HEK293 (cell line): ENCODE measurements around the gene YWHAG.

Experiments
- SETDB1 ChIP-seq: IDR thresholded peaks from one replicate; pipeline ENCODE4 v1.6.1; 2017; ENCODE audit warnings: mild to moderate bottlenecking, low read length, moderate library complexity, mixed read lengths; ENCODE audit not compliant: insufficient read length
- ZNF138 ChIP-seq: fragments of 450-650 bp; formaldehyde crosslinking; IDR thresholded peaks from 2 replicates; pipeline ENCODE4 v1.5.1; 2016; ENCODE audit warnings: missing biosample characterization, missing genetic modification characterization, borderline replicate concordance
- ZNF184 ChIP-seq: fragments of 450-650 bp; IDR thresholded peaks from 2 replicates; pipeline ENCODE4 v1.5.1; 2018; ENCODE audit warnings: missing biosample characterization, mild to moderate bottlenecking, missing genetic modification characterization
- ZNF366 ChIP-seq: fragments of 450-650 bp; formaldehyde crosslinking; conservative IDR thresholded peaks from 2 replicates; pipeline ENCODE4 v1.5.1; 2016; ENCODE audit warnings: missing biosample characterization, missing genetic modification characterization
- ZNF510 ChIP-seq: fragments of 450-650 bp; formaldehyde crosslinking; IDR thresholded peaks from 2 replicates; pipeline ENCODE4 v1.5.1; 2018; ENCODE audit warnings: mild to moderate bottlenecking, missing genetic modification characterization, missing biosample characterization; ENCODE audit not compliant: insufficient replicate concordance
- ZNF837 ChIP-seq: fragments of 450-650 bp; formaldehyde crosslinking; IDR thresholded peaks from 2 replicates; pipeline ENCODE4 v1.5.1; 2016; ENCODE audit warnings: missing biosample characterization, missing genetic modification characterization
- TF ChIP-seq, protein P1 (sequence below): fragments of 450-650 bp; formaldehyde crosslinking; IDR thresholded peaks from 2 replicates; pipeline ENCODE4 v1.5.1; 2016; ENCODE audit warnings: missing biosample characterization, missing genetic modification characterization
- TF ChIP-seq, protein P2 (sequence below): fragments of 450-650 bp; formaldehyde crosslinking; IDR thresholded peaks from 2 replicates; pipeline ENCODE4 v1.5.1; 2016; ENCODE audit warnings: missing biosample characterization, missing genetic modification characterization

DNA sequence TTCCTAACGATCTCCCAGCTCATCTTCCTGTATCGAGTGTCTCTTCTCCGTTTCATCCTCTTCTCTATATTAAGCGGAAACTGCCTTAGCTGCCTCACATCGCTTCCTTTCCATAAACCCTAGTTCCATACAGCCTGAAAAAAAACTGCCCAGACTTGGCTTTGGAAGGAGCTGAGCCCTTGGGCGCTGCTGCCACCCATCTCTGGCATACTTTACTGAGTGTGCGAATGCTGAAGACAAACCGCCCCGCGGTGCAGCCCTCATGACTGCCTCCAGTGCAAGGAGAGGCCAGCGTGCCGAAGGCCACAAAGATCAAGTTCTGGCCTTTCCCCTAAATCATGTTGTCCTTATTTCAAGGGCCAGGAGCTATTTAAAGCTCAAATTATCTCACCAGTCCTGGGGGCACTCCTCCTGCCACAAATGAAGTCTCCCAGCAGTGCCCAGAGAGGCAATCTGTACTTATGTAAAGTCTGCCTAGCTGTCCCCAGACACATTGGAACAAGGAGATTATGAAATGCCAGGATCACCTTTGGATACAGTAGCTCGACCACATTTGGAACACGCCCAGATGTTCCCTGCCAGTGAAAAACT lies 25.2 kb downstream of the YWHAG start:
- TF ChIP-seq SETDB1 (no peak), ZNF138 (no peak), ZNF184 (tag by site-specific recombination) (no peak), ZNF366 (tag by site-specific recombination) (no peak), ZNF510 (tag by site-specific recombination) (no peak), ZNF837 (tag by site-specific recombination) (no peak)
- TF ChIP-seq, protein P1, sequence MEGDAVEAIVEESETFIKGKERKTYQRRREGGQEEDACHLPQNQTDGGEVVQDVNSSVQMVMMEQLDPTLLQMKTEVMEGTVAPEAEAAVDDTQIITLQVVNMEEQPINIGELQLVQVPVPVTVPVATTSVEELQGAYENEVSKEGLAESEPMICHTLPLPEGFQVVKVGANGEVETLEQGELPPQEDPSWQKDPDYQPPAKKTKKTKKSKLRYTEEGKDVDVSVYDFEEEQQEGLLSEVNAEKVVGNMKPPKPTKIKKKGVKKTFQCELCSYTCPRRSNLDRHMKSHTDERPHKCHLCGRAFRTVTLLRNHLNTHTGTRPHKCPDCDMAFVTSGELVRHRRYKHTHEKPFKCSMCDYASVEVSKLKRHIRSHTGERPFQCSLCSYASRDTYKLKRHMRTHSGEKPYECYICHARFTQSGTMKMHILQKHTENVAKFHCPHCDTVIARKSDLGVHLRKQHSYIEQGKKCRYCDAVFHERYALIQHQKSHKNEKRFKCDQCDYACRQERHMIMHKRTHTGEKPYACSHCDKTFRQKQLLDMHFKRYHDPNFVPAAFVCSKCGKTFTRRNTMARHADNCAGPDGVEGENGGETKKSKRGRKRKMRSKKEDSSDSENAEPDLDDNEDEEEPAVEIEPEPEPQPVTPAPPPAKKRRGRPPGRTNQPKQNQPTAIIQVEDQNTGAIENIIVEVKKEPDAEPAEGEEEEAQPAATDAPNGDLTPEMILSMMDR (tag by site-specific recombination): no peak
- TF ChIP-seq, protein P2, sequence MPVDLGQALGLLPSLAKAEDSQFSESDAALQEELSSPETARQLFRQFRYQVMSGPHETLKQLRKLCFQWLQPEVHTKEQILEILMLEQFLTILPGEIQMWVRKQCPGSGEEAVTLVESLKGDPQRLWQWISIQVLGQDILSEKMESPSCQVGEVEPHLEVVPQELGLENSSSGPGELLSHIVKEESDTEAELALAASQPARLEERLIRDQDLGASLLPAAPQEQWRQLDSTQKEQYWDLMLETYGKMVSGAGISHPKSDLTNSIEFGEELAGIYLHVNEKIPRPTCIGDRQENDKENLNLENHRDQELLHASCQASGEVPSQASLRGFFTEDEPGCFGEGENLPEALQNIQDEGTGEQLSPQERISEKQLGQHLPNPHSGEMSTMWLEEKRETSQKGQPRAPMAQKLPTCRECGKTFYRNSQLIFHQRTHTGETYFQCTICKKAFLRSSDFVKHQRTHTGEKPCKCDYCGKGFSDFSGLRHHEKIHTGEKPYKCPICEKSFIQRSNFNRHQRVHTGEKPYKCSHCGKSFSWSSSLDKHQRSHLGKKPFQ (tag by site-specific recombination): no peak
